Breast epithelium (tissue), 3 donors: Measurements from ENCODE around the gene NHLRC3.
"Not testable (repeated sequence)": the region's sequence is repeated elsewhere in the genome, so short reads cannot be mapped to it uniquely, and the experiment has no call there.

Experiments used
- POLR2A ChIP-seq: fragments of 450-650 bp; IDR thresholded peaks from one replicate; pipeline ENCODE4 v1.6.1; 2016; ENCODE audit warnings: antibody characterized with exemption, mild to moderate bottlenecking, moderate library complexity
- POLR2AphosphoS5 ChIP-seq, 3 donors: sonication (generic); formaldehyde crosslinking; IDR thresholded peaks; one replicate each; pipeline ENCODE4 v1.6.1; 2017; ENCODE audit warnings: antibody characterized with exemption in 3 of 3
- TF ChIP-seq, protein P1 (sequence below), 3 donors: fragments of 450-650 bp; IDR thresholded peaks; one replicate each; pipeline ENCODE4 v1.5.1; 2016 to 2017; ENCODE audit warnings: antibody characterized with exemption in 3 of 3, mild to moderate bottlenecking in 3 of 3, moderate library complexity in 3 of 3

GRCh38 chr13:39086251-39086945 lies 48.1 kb downstream of the NHLRC3 start:
- TF ChIP-seq, protein P1, sequence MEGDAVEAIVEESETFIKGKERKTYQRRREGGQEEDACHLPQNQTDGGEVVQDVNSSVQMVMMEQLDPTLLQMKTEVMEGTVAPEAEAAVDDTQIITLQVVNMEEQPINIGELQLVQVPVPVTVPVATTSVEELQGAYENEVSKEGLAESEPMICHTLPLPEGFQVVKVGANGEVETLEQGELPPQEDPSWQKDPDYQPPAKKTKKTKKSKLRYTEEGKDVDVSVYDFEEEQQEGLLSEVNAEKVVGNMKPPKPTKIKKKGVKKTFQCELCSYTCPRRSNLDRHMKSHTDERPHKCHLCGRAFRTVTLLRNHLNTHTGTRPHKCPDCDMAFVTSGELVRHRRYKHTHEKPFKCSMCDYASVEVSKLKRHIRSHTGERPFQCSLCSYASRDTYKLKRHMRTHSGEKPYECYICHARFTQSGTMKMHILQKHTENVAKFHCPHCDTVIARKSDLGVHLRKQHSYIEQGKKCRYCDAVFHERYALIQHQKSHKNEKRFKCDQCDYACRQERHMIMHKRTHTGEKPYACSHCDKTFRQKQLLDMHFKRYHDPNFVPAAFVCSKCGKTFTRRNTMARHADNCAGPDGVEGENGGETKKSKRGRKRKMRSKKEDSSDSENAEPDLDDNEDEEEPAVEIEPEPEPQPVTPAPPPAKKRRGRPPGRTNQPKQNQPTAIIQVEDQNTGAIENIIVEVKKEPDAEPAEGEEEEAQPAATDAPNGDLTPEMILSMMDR (IDR thresholded peaks at IDR 0.05), result not testable (repeated sequence)
- TF ChIP-seq POLR2A; POLR2AphosphoS5 (IDR thresholded peaks at IDR 0.05): not testable (repeated sequence)
